Measurements from ENCODE around the gene SLC18A2. TPM values are rescaled to one million over a fixed set of nuclear protein-coding genes. Genes with fewer than 3 reads are reported as not detected.

SLC18A2 gene
- total RNA-seq, 3 donors from 2014 or later (not counting 1 experiment from before 2014, with no cell fraction given), result 0.21 to 8.0 (median 0.36) TPM

- no peak overlapping the region for H3K27ac Mint-ChIP-seq
These were observed 33.1 kb downstream of the SLC18A2 start for GRCh38 chr10:117273980-117274379.

GRCh38 chr10:117274509-117274908, 33.6 kb downstream of the SLC18A2 start:
- WGBS (ENCODE audit: insufficient coverage), result 100% methylated on average over 5 of the region's 5 CpGs
- no peaks in the 10 kb centered on the region for H3K4me1 ChIP-seq (ENCODE audit: control insufficient read depth, insufficient read depth, low read length)
- no peak for TF ChIP-seq CTCF (IDR thresholded peaks at IDR 0.05)

More at GRCh38 chr10:117273980-117274379, 33.1 kb downstream of the SLC18A2 start:
- H3K4me1 ChIP-seq (ENCODE audit: control insufficient read depth, insufficient read depth, low read length), result no peaks in the 10 kb centered on the region
- intact Hi-C loops (cut with micrococcal nuclease), result no loop called here
- H3K9me3 ChIP-seq (ENCODE audit: control insufficient read depth, insufficient read depth, low read length), result no peaks in the 10 kb centered on the region
- H3K4me3 ChIP-seq (ENCODE audit: low read length), result no peak overlapping the region
- no peaks in the 10 kb centered on the region for H3K36me3 ChIP-seq (ENCODE audit: control insufficient read depth, insufficient read depth, low read length)
- no peaks in the 10 kb centered on the region for H3K27me3 Mint-ChIP-seq (ENCODE audit: low read depth in 2 of 2)
- H3K4me3 Mint-ChIP-seq, result no peak overlapping the region
- TF ChIP-seq CTCF (IDR thresholded peaks at IDR 0.05), result no peak
- H3K36me3 Mint-ChIP-seq, result no peaks in the 10 kb centered on the region
- no peaks in the 10 kb centered on the region for H3K4me1 Mint-ChIP-seq
- no peaks in the 10 kb centered on the region for H3K9me3 Mint-ChIP-seq
- no peak for DNase-seq
- no peak for ATAC-seq
- H3K27ac ChIP-seq (ENCODE audit: low read length), result no peak overlapping the region
- 95% methylated on average over 3 of the region's 3 CpGs for WGBS (ENCODE audit: insufficient coverage)
- no peaks in the 10 kb centered on the region for H3K27me3 ChIP-seq (ENCODE audit: control insufficient read depth, insufficient read depth, low read length)

GRCh38 chr10:117275121-117275520, 34.2 kb downstream of the SLC18A2 start:
- Mint-ChIP-seq H3K9me3 (no peaks in the 10 kb centered on the region), H3K36me3 (no peaks in the 10 kb centered on the region), H3K4me1 (no peaks in the 10 kb centered on the region), H3K27ac (no peak overlapping the region), H3K4me3 (no peak overlapping the region), H3K27me3 (ENCODE audit: low read depth in 2 of 2) (no peaks in the 10 kb centered on the region)
- Histone ChIP-seq H3K4me1 (ENCODE audit: control insufficient read depth, insufficient read depth, low read length) (no peaks in the 10 kb centered on the region), H3K27ac (ENCODE audit: low read length) (no peak overlapping the region), H3K27me3 (ENCODE audit: control insufficient read depth, insufficient read depth, low read length) (no peaks in the 10 kb centered on the region), H3K4me3 (ENCODE audit: low read length) (no peak overlapping the region), H3K9me3 (ENCODE audit: control insufficient read depth, insufficient read depth, low read length) (no peaks in the 10 kb centered on the region), H3K36me3 (ENCODE audit: control insufficient read depth, insufficient read depth, low read length) (no peaks in the 10 kb centered on the region)
- DNase-seq (no peak), ATAC-seq (no peak)
- intact Hi-C loops (cut with micrococcal nuclease), result no loop called here
- WGBS (ENCODE audit: insufficient coverage), result 100% methylated on average over 2 of the region's 3 CpGs
- TF ChIP-seq CTCF (IDR thresholded peaks at IDR 0.05), result no peak

More at GRCh38 chr10:117274509-117274908, 33.6 kb downstream of the SLC18A2 start:
- H3K4me3 ChIP-seq (ENCODE audit: low read length), result no peak overlapping the region
- Mint-ChIP-seq H3K36me3 (no peaks in the 10 kb centered on the region), H3K4me1 (no peaks in the 10 kb centered on the region), H3K4me3 (no peak overlapping the region), H3K27me3 (ENCODE audit: low read depth in 2 of 2) (no peaks in the 10 kb centered on the region), H3K27ac (no peak overlapping the region), H3K9me3 (no peaks in the 10 kb centered on the region)
- intact Hi-C loops (cut with micrococcal nuclease), result no loop called here
- H3K9me3 ChIP-seq (ENCODE audit: control insufficient read depth, insufficient read depth, low read length), result no peaks in the 10 kb centered on the region
- H3K36me3 ChIP-seq (ENCODE audit: control insufficient read depth, insufficient read depth, low read length), result no peaks in the 10 kb centered on the region
- no peaks in the 10 kb centered on the region for H3K27me3 ChIP-seq (ENCODE audit: control insufficient read depth, insufficient read depth, low read length)
- no peak for DNase-seq
- no peak overlapping the region for H3K27ac ChIP-seq (ENCODE audit: low read length)
- ATAC-seq, result no peak

GRCh38 chr10:117277675-117278074, 36.8 kb downstream of the SLC18A2 start:
- H3K36me3 ChIP-seq (ENCODE audit: control insufficient read depth, insufficient read depth, low read length), result no peaks in the 10 kb centered on the region

More at GRCh38 chr10:117277675-117278074, 36.8 kb downstream of the SLC18A2 start:
- no peak for ATAC-seq
- Histone ChIP-seq H3K27ac (ENCODE audit: low read length) (no peak overlapping the region), H3K9me3 (ENCODE audit: control insufficient read depth, insufficient read depth, low read length) (no peaks in the 10 kb centered on the region), H3K4me1 (ENCODE audit: control insufficient read depth, insufficient read depth, low read length) (no peaks in the 10 kb centered on the region), H3K27me3 (ENCODE audit: control insufficient read depth, insufficient read depth, low read length) (no peaks in the 10 kb centered on the region), H3K4me3 (ENCODE audit: low read length) (no peak overlapping the region)
- H3K36me3 Mint-ChIP-seq, result no peaks in the 10 kb centered on the region
- no peaks in the 10 kb centered on the region for H3K4me1 Mint-ChIP-seq
- DNase-seq, result no peak
- intact Hi-C loops (cut with micrococcal nuclease), result no loop called here
- no peak overlapping the region for H3K4me3 Mint-ChIP-seq
- WGBS (ENCODE audit: insufficient coverage), result 100% methylated on average over 1 of the region's 2 CpGs
- no peaks in the 10 kb centered on the region for H3K27me3 Mint-ChIP-seq (ENCODE audit: low read depth in 2 of 2)
- no peaks in the 10 kb centered on the region for H3K9me3 Mint-ChIP-seq
- TF ChIP-seq CTCF (IDR thresholded peaks at IDR 0.05), result no peak
- H3K27ac Mint-ChIP-seq, result no peak overlapping the region

Measured in natural killer cell (primary cell).